Activated T-cell treated with anti-CD3 and anti-CD28 coated beads, Interleukin-2, amount 50 U/mL, for 72 hours (primary cell): Measurements from ENCODE around the gene FLNA. TPM values are rescaled to one million over a fixed set of nuclear protein-coding genes. Genes with fewer than 3 reads are reported as not detected.

Experiments
- ATAC-seq, 2 donors: fragments of 150-1000 bp; cut with Tn5 transposase; replicated peaks in 1 of 2; 2 replicates each; pipeline ENCODE4 v1.10.0; 2021; ENCODE audit warnings: moderate library complexity in 2 of 2, mild to moderate bottlenecking in 1 of 2
- DNase-seq, 2 donors: peaks; one replicate each; pipeline ENCODE4 v3.0.0; 2021 to 2022; ENCODE audit warnings: mixed read lengths in 1 of 2
- H3K27ac Mint-ChIP-seq: one replicate; pipeline ENCODE4 v1.8.0; 2022; ENCODE audit warnings: mild to moderate bottlenecking, moderate library complexity, mixed read lengths
- H3K27me3 Mint-ChIP-seq: one replicate; pipeline ENCODE4 v1.8.0; 2022; ENCODE audit warnings: low read depth, mixed read lengths
- H3K36me3 Mint-ChIP-seq, 2 donors: one replicate each; pipeline ENCODE4 v1.8.0; 2022; ENCODE audit warnings: mixed read lengths in 2 of 2, mild to moderate bottlenecking in 1 of 2; ENCODE audit not compliant: insufficient read depth in 2 of 2
- H3K4me1 Mint-ChIP-seq: one replicate; pipeline ENCODE4 v1.8.0; 2022; ENCODE audit warnings: low read depth, mixed read lengths
- H3K4me3 Mint-ChIP-seq, 2 donors: one replicate each; pipeline ENCODE4 v1.8.0; 2022; ENCODE audit warnings: mild to moderate bottlenecking in 2 of 2, mixed read lengths in 2 of 2, moderate library complexity in 2 of 2
- H3K9me3 Mint-ChIP-seq, 2 donors: one replicate each; pipeline ENCODE4 v1.8.0; 2022; ENCODE audit warnings: mixed read lengths in 2 of 2
- total RNA-seq, 2 donors: library from RNA; stranded (reverse); gene quantifications; one replicate each; pipeline ENCODE4 v1.2.3, GENCODE V29; 2022

The FLNA gene
- total RNA-seq, 2 donors from 2014 or later = 755 to 777 TPM

GRCh38 chrX:154322890-154323289 lies 51.5 kb downstream of the FLNA start:
- Mint-ChIP-seq H3K27ac (no peak overlapping the region), H3K36me3 (no peaks in the 10 kb centered on the region), H3K27me3 (peaks cover 8% of the 10 kb centered on the region), H3K9me3 (no peaks in the 10 kb centered on the region), H3K4me3 (no peak overlapping the region), H3K4me1 (peaks cover 39% of the 10 kb centered on the region)
- no peak for ATAC-seq
- DNase-seq = no peak

GRCh38 chrX:154321594-154321993 lies 52.8 kb downstream of the FLNA start:
- H3K9me3 Mint-ChIP-seq = no peaks in the 10 kb centered on the region
- ATAC-seq (peak; percentile 28 to 47), DNase-seq (no peak)
- no peak overlapping the region for H3K27ac Mint-ChIP-seq
- H3K27me3 Mint-ChIP-seq = peaks cover 8% of the 10 kb centered on the region
- H3K4me3 Mint-ChIP-seq = peak overlapping the region in 1 of 2 donors; percentile 7
- peaks cover 38% of the 10 kb centered on the region for H3K4me1 Mint-ChIP-seq
- no peaks in the 10 kb centered on the region for H3K36me3 Mint-ChIP-seq

GRCh38 chrX:154321152-154321551 lies 53.3 kb downstream of the FLNA start:
- no peak overlapping the region for H3K27ac Mint-ChIP-seq
- H3K36me3 Mint-ChIP-seq = no peaks in the 10 kb centered on the region
- ATAC-seq (no peak), DNase-seq (no peak)
- H3K4me3 Mint-ChIP-seq = peak overlapping the region in 1 of 2 donors; percentile 50
- peaks cover 34% of the 10 kb centered on the region for H3K4me1 Mint-ChIP-seq
- H3K27me3 Mint-ChIP-seq = peaks cover 8% of the 10 kb centered on the region
- no peaks in the 10 kb centered on the region for H3K9me3 Mint-ChIP-seq

- no peak overlapping the region for H3K4me3 Mint-ChIP-seq
- DNase-seq = no peak
- peaks cover 31% of the 10 kb centered on the region for H3K4me1 Mint-ChIP-seq
- no peak for ATAC-seq
- no peak overlapping the region for H3K27ac Mint-ChIP-seq
- H3K27me3 Mint-ChIP-seq = peaks cover 5% of the 10 kb centered on the region
- H3K36me3 Mint-ChIP-seq = no peaks in the 10 kb centered on the region
- no peaks in the 10 kb centered on the region for H3K9me3 Mint-ChIP-seq
These were observed 54.0 kb downstream of the FLNA start for GRCh38 chrX:154320406-154320805.

- DNase-seq (no peak), ATAC-seq (no peak)
- Mint-ChIP-seq H3K4me3 (peak overlapping the region in 1 of 2 donors; percentile 43), H3K27ac (no peak overlapping the region), H3K27me3 (peaks cover 8% of the 10 kb centered on the region), H3K9me3 (no peaks in the 10 kb centered on the region), H3K36me3 (no peaks in the 10 kb centered on the region), H3K4me1 (peaks cover 55% of the 10 kb centered on the region)
These were observed 56.9 kb downstream of the FLNA start for GRCh38 chrX:154317391-154317995.

GRCh38 chrX:154315416-154315815 lies 59.0 kb downstream of the FLNA start:
- H3K4me1 Mint-ChIP-seq = peaks cover 62% of the 10 kb centered on the region
- H3K27me3 Mint-ChIP-seq = peaks cover 20% of the 10 kb centered on the region
- DNase-seq = no peak
- no peak overlapping the region for H3K4me3 Mint-ChIP-seq
- ATAC-seq = no peak
- H3K27ac Mint-ChIP-seq = no peak overlapping the region
- H3K9me3 Mint-ChIP-seq = no peaks in the 10 kb centered on the region
- no peaks in the 10 kb centered on the region for H3K36me3 Mint-ChIP-seq

- H3K4me3 Mint-ChIP-seq = peak overlapping the region; percentile 67 to 96
- H3K27ac Mint-ChIP-seq = peak overlapping the region; percentile 97
- H3K36me3 Mint-ChIP-seq = no peaks in the 10 kb centered on the region
- H3K9me3 Mint-ChIP-seq = no peaks in the 10 kb centered on the region
- ATAC-seq (peak; percentile 72 to 80), DNase-seq (peak; percentile 39 to 44)
- peaks cover 66% of the 10 kb centered on the region for H3K4me1 Mint-ChIP-seq
- peaks cover 20% of the 10 kb centered on the region for H3K27me3 Mint-ChIP-seq
These were observed 61.3 kb downstream of the FLNA start for GRCh38 chrX:154313147-154313546.

- DNase-seq (no peak), ATAC-seq (no peak)
- H3K4me3 Mint-ChIP-seq = peak overlapping the region in 1 of 2 donors; percentile 96
- H3K9me3 Mint-ChIP-seq = no peaks in the 10 kb centered on the region
- no peaks in the 10 kb centered on the region for H3K36me3 Mint-ChIP-seq
- peaks cover 20% of the 10 kb centered on the region for H3K27me3 Mint-ChIP-seq
- H3K4me1 Mint-ChIP-seq = peaks cover 65% of the 10 kb centered on the region
- H3K27ac Mint-ChIP-seq = no peak overlapping the region
These were observed 62.3 kb downstream of the FLNA start for GRCh38 chrX:154312116-154312515.

GRCh38 chrX:154310616-154311536 lies 63.6 kb downstream of the FLNA start:
- no peak overlapping the region for H3K4me3 Mint-ChIP-seq
- DNase-seq (no peak), ATAC-seq (peak; percentile 20 to 21)
- H3K36me3 Mint-ChIP-seq = no peaks in the 10 kb centered on the region
- H3K27me3 Mint-ChIP-seq = peaks cover 24% of the 10 kb centered on the region
- H3K9me3 Mint-ChIP-seq = no peaks in the 10 kb centered on the region
- H3K4me1 Mint-ChIP-seq = peaks cover 59% of the 10 kb centered on the region
- peak overlapping the region; percentile 18 for H3K27ac Mint-ChIP-seq

- H3K4me1 Mint-ChIP-seq = peaks cover 51% of the 10 kb centered on the region
- no peak overlapping the region for H3K4me3 Mint-ChIP-seq
- H3K27ac Mint-ChIP-seq = no peak overlapping the region
- peaks cover 25% of the 10 kb centered on the region for H3K27me3 Mint-ChIP-seq
- no peaks in the 10 kb centered on the region for H3K36me3 Mint-ChIP-seq
- no peaks in the 10 kb centered on the region for H3K9me3 Mint-ChIP-seq
- ATAC-seq = no peak
- no peak for DNase-seq
These were observed 65.2 kb downstream of the FLNA start for GRCh38 chrX:154309041-154309775.

- H3K4me1 Mint-ChIP-seq = peaks cover 42% of the 10 kb centered on the region
- no peaks in the 10 kb centered on the region for H3K36me3 Mint-ChIP-seq
- H3K9me3 Mint-ChIP-seq = no peaks in the 10 kb centered on the region
- no peak overlapping the region for H3K4me3 Mint-ChIP-seq
- peak overlapping the region; percentile 34 for H3K27ac Mint-ChIP-seq
- DNase-seq (peak; percentile 82 to 85), ATAC-seq (peak; percentile 76)
- peaks cover 26% of the 10 kb centered on the region for H3K27me3 Mint-ChIP-seq
These were observed 66.1 kb downstream of the FLNA start for GRCh38 chrX:154308108-154308946.

GRCh38 chrX:154307202-154307601 lies 67.2 kb downstream of the FLNA start:
- ATAC-seq (no peak), DNase-seq (no peak)
- H3K4me1 Mint-ChIP-seq = peaks cover 32% of the 10 kb centered on the region
- H3K27ac Mint-ChIP-seq = no peak overlapping the region
- no peaks in the 10 kb centered on the region for H3K9me3 Mint-ChIP-seq
- H3K36me3 Mint-ChIP-seq = no peaks in the 10 kb centered on the region
- no peak overlapping the region for H3K4me3 Mint-ChIP-seq
- peaks cover 27% of the 10 kb centered on the region for H3K27me3 Mint-ChIP-seq
